AG04450 (cell line): ENCODE data around the gene BIRC2. TPM values are rescaled to one million over a fixed set of nuclear protein-coding genes. Genes with fewer than 3 reads are reported as not detected.

Experiments
- CTCF ChIA-PET: fragments of 300-600, 350-600 bp; formaldehyde crosslinking; extraction: SDS; loops from one replicate; lab custom pipeline; 2022; ENCODE audit warnings: antibody characterized with exemption, inconsistent platforms; lab: Charles Lee
- POLR2A ChIA-PET: fragments of 350-600 bp; formaldehyde crosslinking; extraction: SDS; loops from one replicate; lab custom pipeline; 2021; ENCODE audit warnings: antibody characterized with exemption, inconsistent platforms; lab: Yijun Ruan, JAX
- DNase-seq: peaks from one replicate; pipeline ENCODE4 v3.0.0-alpha.2; 2011; ENCODE audit warnings: low read depth, low spot score
- H3K27ac ChIP-seq: one replicate; pipeline ENCODE4 v1.5.1; 2012; ENCODE audit warnings: low read depth, low read length, control low read depth
- H3K27me3 ChIP-seq: one replicate; pipeline ENCODE4 v1.6.0; 2012; ENCODE audit warnings: low read length; ENCODE audit not compliant: control insufficient read depth, insufficient read depth
- H3K4me3 ChIP-seq: 2 replicates; pipeline ENCODE4 v1.5.1; 2011; ENCODE audit warnings: mild to moderate bottlenecking, low read depth, low read length, control low read depth
- H3K9me3 ChIP-seq: 2 replicates; pipeline ENCODE4 v1.5.1; 2012; ENCODE audit warnings: low read length; ENCODE audit not compliant: control insufficient read depth, insufficient read depth
- CTCF ChIP-seq: IDR thresholded peaks from 2 replicates; pipeline ENCODE4 v1.5.1; 2011; ENCODE audit warnings: low read depth, low read length, control low read depth, inconsistent platforms
- polyA plus RNA-seq: library from polyadenylated mRNA; depleted of rRNA; stranded (reverse); fragments of >200 nt; gene quantifications from 2 replicates; pipeline ENCODE4 v1.2.3, GENCODE V29; 2011

The BIRC2 gene
- polyA plus RNA-seq, 1 experiment, result 64.3 TPM

GRCh38 chr11:102312667-102313066, 34.3 kb upstream of the BIRC2 start:
- CTCF ChIA-PET, result interaction anchor here (2.5 to 3.4 kb wide), 2 partner anchors 25 to 29 kb away, joined by 7 to 10 read pairs; no protein-coding TSS in a partner anchor
- Histone ChIP-seq H3K9me3 (peaks cover 3% of the 10 kb centered on the region; the same call in 1 of the 2 replicates), H3K27ac (no peak overlapping the region), H3K4me3 (no peak overlapping the region), H3K27me3 (no peaks in the 10 kb centered on the region)
- no peak for DNase-seq
- POLR2A ChIA-PET, result no interaction called here
- no peak for TF ChIP-seq CTCF

GRCh38 chr11:102313238-102313940, 33.6 kb upstream of the BIRC2 start:
- no peak overlapping the region for H3K27ac ChIP-seq
- ChIA-PET POLR2A (no interaction called here), CTCF (interaction anchor here (2.2 to 3.4 kb wide), 2 partner anchors 25 to 28 kb away, joined by 8 to 10 read pairs; no protein-coding TSS in a partner anchor)
- no peaks in the 10 kb centered on the region for H3K27me3 ChIP-seq
- TF ChIP-seq CTCF, result no peak
- peaks cover 3% of the 10 kb centered on the region; the same call in 1 of the 2 replicates for H3K9me3 ChIP-seq
- DNase-seq, result no peak
- no peak overlapping the region for H3K4me3 ChIP-seq

GRCh38 chr11:102314784-102315183, 32.2 kb upstream of the BIRC2 start:
- ChIA-PET POLR2A (no interaction called here), CTCF (interaction anchor here (2.2 to 3.4 kb wide), 2 partner anchors 27 kb away, joined by 8 to 10 read pairs; no protein-coding TSS in a partner anchor)
- no peak overlapping the region for H3K4me3 ChIP-seq
- H3K27me3 ChIP-seq, result no peaks in the 10 kb centered on the region
- H3K9me3 ChIP-seq, result peaks cover 3% of the 10 kb centered on the region; the same call in 1 of the 2 replicates
- H3K27ac ChIP-seq, result no peak overlapping the region
- no peak for TF ChIP-seq CTCF
- no peak for DNase-seq

DNA sequence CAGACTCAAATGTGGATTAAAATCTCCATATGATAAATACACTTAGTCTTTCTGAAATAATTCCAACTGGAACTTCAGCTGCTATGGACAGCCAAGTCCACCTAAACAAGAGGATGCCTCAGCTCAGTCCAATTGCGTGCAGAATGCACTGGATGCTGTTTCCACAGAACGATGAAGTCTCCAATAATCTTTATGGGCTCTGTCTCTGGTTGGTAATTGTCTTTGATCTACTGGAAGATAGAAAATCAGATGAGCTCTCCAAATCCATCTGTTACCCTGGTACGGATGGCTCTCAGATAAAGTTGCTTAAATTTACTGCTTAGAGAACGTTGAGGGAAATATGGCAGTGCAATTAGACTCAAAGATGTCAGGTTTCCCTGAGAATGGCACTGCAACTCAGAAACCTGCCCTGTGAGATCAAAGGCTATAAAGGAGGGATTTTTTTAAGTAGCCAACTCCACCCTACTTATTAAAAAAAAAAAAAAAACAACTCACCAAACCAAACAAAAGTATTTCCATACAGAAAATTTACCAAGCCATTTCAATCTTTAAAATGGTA, 30.6 kb upstream of the BIRC2 start:
- no peaks in the 10 kb centered on the region for H3K9me3 ChIP-seq
- no peak overlapping the region for H3K27ac ChIP-seq
- ChIA-PET CTCF (interaction anchor here (1.4 kb wide), 2 partner anchors 25 to 27 kb away, joined by 4 to 5 read pairs; no protein-coding TSS in a partner anchor), POLR2A (no interaction called here)
- no peaks in the 10 kb centered on the region for H3K27me3 ChIP-seq
- no peak overlapping the region for H3K4me3 ChIP-seq
- no peak for DNase-seq
- no peak for TF ChIP-seq CTCF

- Histone ChIP-seq H3K9me3 (no peaks in the 10 kb centered on the region), H3K27ac (peak within 1 kb of the TSS; percentile 54), H3K4me3 (peak within 1 kb of the TSS; percentile 74), H3K27me3 (no peaks in the 10 kb centered on the region)
- ChIA-PET POLR2A (no interaction called here), CTCF (interaction anchor here (1.4 kb wide), 1 partner anchor 27 kb away, joined by 4 read pairs; no protein-coding TSS in a partner anchor)
- TF ChIP-seq CTCF, result peak; percentile 44
- DNase-seq, result peak; percentile 80
These were observed 29.8 kb upstream of the BIRC2 start, which contains the start of gene BIRC3 for GRCh38 chr11:102317099-102317767. BIRC3 (plus strand) TSS chr11:102317484; CDS start chr11:102324510, 7,026 bp downstream.
